Liver (tissue), 9 donors: ENCODE results near the gene EMX1. TPM values are rescaled to one million over a fixed set of nuclear protein-coding genes. Genes with fewer than 3 reads are reported as not detected.

ENCODE experiments used
- DNase-seq: peaks from one replicate; pipeline ENCODE4 v3.0.0-alpha.2; 2017; ENCODE audit warnings: low spot score
- H3K27ac ChIP-seq, 2 donors: one replicate each; pipeline ENCODE4 v1.7.0; 2013; ENCODE audit warnings: inconsistent platforms in 2 of 2, low read length in 2 of 2, control low read depth in 1 of 2, low read depth in 1 of 2, mild to moderate bottlenecking in 1 of 2
- H3K27me3 ChIP-seq, 4 donors: one replicate each; pipeline versions ENCODE4 v1.6.1 to v1.7.0; 2013; ENCODE audit warnings: low read length in 3 of 4, inconsistent platforms in 1 of 4, mild to moderate bottlenecking in 1 of 4, moderate library complexity in 1 of 4; ENCODE audit not compliant: control insufficient read depth in 4 of 4, insufficient read depth in 4 of 4
- H3K36me3 ChIP-seq, 4 donors: one replicate each; pipeline versions ENCODE4 v1.6.1 to v1.7.0; 2013; ENCODE audit warnings: low read length in 3 of 4, mild to moderate bottlenecking in 3 of 4, low read depth in 1 of 4, moderate library complexity in 1 of 4; ENCODE audit not compliant: control insufficient read depth in 4 of 4, insufficient read depth in 3 of 4
- H3K4me1 ChIP-seq, 4 donors: one replicate each; pipeline versions ENCODE4 v1.6.1 to v1.7.0; 2013; ENCODE audit warnings: low read length in 3 of 4, mild to moderate bottlenecking in 3 of 4, moderate library complexity in 1 of 4; ENCODE audit not compliant: control insufficient read depth in 4 of 4, insufficient read depth in 4 of 4
- H3K4me3 ChIP-seq, 3 donors: one replicate each; pipeline versions ENCODE4 v1.6.1 to v1.7.0; 2013; ENCODE audit warnings: low read length in 3 of 3, control low read depth in 1 of 3, low read depth in 1 of 3, mild to moderate bottlenecking in 1 of 3
- H3K9ac ChIP-seq, 2 donors: one replicate each; pipeline ENCODE4 v1.7.0; 2013; ENCODE audit warnings: low read length in 2 of 2, mild to moderate bottlenecking in 2 of 2, moderate library complexity in 2 of 2, control low read depth in 1 of 2, low read depth in 1 of 2
- H3K9me3 ChIP-seq, 4 donors: one replicate each; pipeline versions ENCODE4 v1.6.1 to v1.7.0; 2013; ENCODE audit warnings: low read length in 3 of 4; ENCODE audit not compliant: control insufficient read depth in 4 of 4
- CTCF ChIP-seq: fragments of 150-350 bp; IDR thresholded peaks from 2 replicates; pipeline ENCODE4 v1.5.1; 2017; ENCODE audit warnings: improper control_type of control experiment, low read depth, low read length; ENCODE audit not compliant: missing input control
- EGR1 ChIP-seq, 2 donors: IDR thresholded peaks; 2 replicates each; pipeline ENCODE4 v1.6.1; 2016 to 2018; ENCODE audit warnings: antibody characterized with exemption in 2 of 2, low read depth in 2 of 2
- FOXA1 ChIP-seq: IDR thresholded peaks from 2 replicates; pipeline ENCODE4 v1.6.1; 2016; ENCODE audit warnings: antibody characterized with exemption
- FOXA2 ChIP-seq: IDR thresholded peaks from 2 replicates; pipeline ENCODE4 v1.6.1; 2016; ENCODE audit warnings: antibody characterized with exemption
- GABPA ChIP-seq, 2 donors: IDR thresholded peaks in 1 of 2; conservative IDR thresholded peaks in 1 of 2; 2 replicates each; pipeline ENCODE4 v1.6.1; 2016; ENCODE audit warnings: antibody characterized with exemption in 2 of 2, mild to moderate bottlenecking in 1 of 2, moderate library complexity in 1 of 2
- HNF4A ChIP-seq, 2 donors: conservative IDR thresholded peaks; 2 replicates each; pipeline ENCODE4 v1.6.1; 2016; ENCODE audit warnings: antibody characterized with exemption in 2 of 2, mild to moderate bottlenecking in 2 of 2
- HNF4G ChIP-seq: IDR thresholded peaks from 2 replicates; pipeline ENCODE4 v1.6.1; 2016; ENCODE audit warnings: antibody characterized with exemption
- JUND ChIP-seq, 2 donors: IDR thresholded peaks; 2 replicates each; pipeline ENCODE4 v1.6.1; 2016; ENCODE audit warnings: antibody characterized with exemption in 2 of 2
- MAX ChIP-seq: IDR thresholded peaks from 2 replicates; pipeline ENCODE4 v1.6.1; 2016; ENCODE audit warnings: antibody characterized with exemption
- NR2F2 ChIP-seq: IDR thresholded peaks from 2 replicates; pipeline ENCODE4 v1.6.1; 2016; ENCODE audit warnings: antibody characterized with exemption
- RAD21 ChIP-seq, 2 donors: IDR thresholded peaks; 2 replicates each; pipeline ENCODE4 v1.6.1; 2016; ENCODE audit warnings: antibody characterized with exemption in 2 of 2, mild to moderate bottlenecking in 2 of 2
- REST ChIP-seq: IDR thresholded peaks from 2 replicates; pipeline ENCODE4 v1.6.1; 2016; ENCODE audit warnings: antibody characterized with exemption, mild to moderate bottlenecking
- RXRA ChIP-seq, 2 donors: IDR thresholded peaks; 2 replicates each; pipeline ENCODE4 v1.6.1; 2017 to 2018; ENCODE audit warnings: antibody characterized with exemption in 2 of 2, mild to moderate bottlenecking in 1 of 2
- SP1 ChIP-seq: IDR thresholded peaks from 2 replicates; pipeline ENCODE4 v1.6.1; 2018; ENCODE audit warnings: antibody characterized with exemption, mild to moderate bottlenecking
- YY1 ChIP-seq: IDR thresholded peaks from 2 replicates; pipeline ENCODE4 v1.6.1; 2016; ENCODE audit warnings: antibody characterized with exemption, mild to moderate bottlenecking
- WGBS: extraction: QIAGEN DNeasy Blood & Tissue Kit; methylation state at CpG from one replicate; pipeline ENCODE4 v1.1.7; 2013; 5-methylcytosine and 5-hydroxymethylcytosine counted together
- polyA plus RNA-seq, 2 donors: library from polyadenylated mRNA; stranded (reverse) in 1 of 2; unstranded in 1 of 2; fragments of 200-250 nt in 1 of 2; fragments of >200 nt in 1 of 2; fragmentation: Nextera tagmentation in 1 of 2; extraction: Ambion mirVana in 1 of 2; gene quantifications; one replicate each; pipeline versions ENCODE4 v1.2.1 to v1.2.3, GENCODE V29; 2013 to 2015
- total RNA-seq, 2 donors: library from RNA; depleted of rRNA; stranded (reverse); fragments of >200 nt; gene quantifications; one replicate each; pipeline ENCODE4 v1.2.3, GENCODE V29; 2014
- donor health status: healthy.
- donor health status: healthy.
- donor health status: healthy.
- donor health status: healthy.
- donor health status: healthy.

The EMX1 gene
- total and polyA plus RNA-seq, 4 donors = 0.06 to 0.18 (median 0.08) TPM; not detected in 1

DNA sequence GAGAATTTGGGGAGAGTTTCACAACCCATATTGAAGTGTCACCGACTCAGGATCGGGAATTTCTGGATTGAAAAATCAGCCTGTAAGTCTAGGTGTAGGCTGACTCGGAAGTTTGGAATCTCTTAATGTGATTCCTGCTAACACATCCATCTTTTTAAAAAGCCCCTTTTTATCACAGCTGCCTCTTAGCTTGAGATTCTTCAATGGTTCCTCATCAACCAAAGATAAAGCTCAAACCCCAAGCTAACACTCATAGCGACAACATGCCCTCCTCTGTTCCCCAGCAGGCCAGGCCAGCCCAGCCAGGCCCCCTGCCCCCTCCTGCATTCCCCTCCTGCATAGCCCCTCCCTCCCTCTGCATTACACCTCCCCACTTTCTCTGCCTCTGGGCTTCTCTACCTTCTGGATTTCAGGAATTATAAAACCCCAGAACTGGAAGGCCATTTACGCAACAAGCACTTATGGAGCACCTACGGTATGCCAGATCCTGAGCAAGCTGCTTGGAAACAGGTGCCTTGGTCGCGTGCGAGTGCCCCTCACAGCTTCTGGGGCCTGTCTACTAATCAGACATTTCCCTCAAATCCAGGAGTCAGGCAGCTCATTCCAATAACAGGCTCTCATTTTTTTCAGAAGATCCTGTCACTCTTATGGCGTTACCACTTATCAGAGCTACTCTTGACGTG lies 63.4 kb downstream of the EMX1 start:
- no peak overlapping the region for H3K4me3 ChIP-seq
- H3K27ac ChIP-seq = no peak overlapping the region
- DNase-seq = no peak
- WGBS = 98% methylated on average over 11 of the region's 11 CpGs
- TF ChIP-seq CTCF = no peak
- TF ChIP-seq HNF4A (conservative IDR thresholded peaks at IDR 0.05) = no peak
- TF ChIP-seq YY1 = no peak
- no peak for TF ChIP-seq GABPA (IDR thresholded peaks at IDR 0.05 in 1 of 2, conservative IDR thresholded peaks at IDR 0.05 in 1 of 2)
- no peak for TF ChIP-seq EGR1 (IDR thresholded peaks at IDR 0.05; ENCODE audit: low read depth in 2 of 2)
- no peak for TF ChIP-seq HNF4G
- no peak for TF ChIP-seq RAD21 (IDR thresholded peaks at IDR 0.05)
- no peak for TF ChIP-seq FOXA2
- H3K36me3 ChIP-seq = peaks cover 0 to 10% (median 1%) of the 10 kb centered on the region in 4 donors
- H3K27me3 ChIP-seq = no peaks in the 10 kb centered on the region
- H3K4me1 ChIP-seq = peaks cover 20 to 36% (median 28%) of the 10 kb centered on the region in 4 donors
- H3K9me3 ChIP-seq = no peaks in the 10 kb centered on the region
- no peak overlapping the region for H3K9ac ChIP-seq

GRCh38 chr2:72981536-72981935 lies 64.2 kb downstream of the EMX1 start:
- H3K9ac ChIP-seq = no peak overlapping the region
- WGBS = 88% methylated on average over 5 of the region's 5 CpGs
- H3K27ac ChIP-seq = peak overlapping the region; percentile 32 to 86
- H3K36me3 ChIP-seq = peaks cover 0 to 5% (median 0%) of the 10 kb centered on the region in 4 donors
- peaks cover 26 to 45% (median 36%) of the 10 kb centered on the region in 4 donors for H3K4me1 ChIP-seq
- no peak for DNase-seq
- H3K4me3 ChIP-seq = no peak overlapping the region
- no peaks in the 10 kb centered on the region for H3K27me3 ChIP-seq
- no peaks in the 10 kb centered on the region for H3K9me3 ChIP-seq
- TF ChIP-seq RXRA (IDR thresholded peaks at IDR 0.05) = no peak
- no peak for TF ChIP-seq JUND (IDR thresholded peaks at IDR 0.05)
- TF ChIP-seq FOXA2 = no peak
- no peak for TF ChIP-seq REST
- TF ChIP-seq HNF4A (conservative IDR thresholded peaks at IDR 0.05) = no peak
- TF ChIP-seq MAX = no peak
- TF ChIP-seq FOXA1 = no peak
- TF ChIP-seq RAD21 (IDR thresholded peaks at IDR 0.05) = no peak
- no peak for TF ChIP-seq SP1
- no peak for TF ChIP-seq NR2F2
- TF ChIP-seq EGR1 (IDR thresholded peaks at IDR 0.05; ENCODE audit: low read depth in 2 of 2) = no peak
